GF-D8 (cell line): ENCODE data around the gene STON2.
A peak's percentile ranks its signal among the peaks of the same experiment; 100 is the strongest.
"Not testable (repeated sequence)": the region's sequence is repeated elsewhere in the genome, so short reads cannot be mapped to it uniquely, and the experiment has no call there.

ENCODE experiments used
- DNase-seq: peaks from one replicate; lab custom pipeline; 2025; lab: John Stamatoyannopoulos, UW

The STON2 gene

GRCh38 chr14:81400202-81400678 is at the start of gene STON2:
STON2 (minus strand) TSS chr14:81400324; CDS start chr14:81398382, 1,942 bp downstream.
- DNase-seq = peak; percentile 24

- no peak for DNase-seq
Measured at GRCh38 chr14:81449576-81449975, 49.5 kb upstream of the STON2 start.

- no peak for DNase-seq
Measured at GRCh38 chr14:81449114-81449513, 49.0 kb upstream of the STON2 start.

- no peak for DNase-seq
Measured at GRCh38 chr14:81447021-81447764, 47.1 kb upstream of the STON2 start.

- DNase-seq = no peak
Measured at GRCh38 chr14:81446279-81447007, 46.3 kb upstream of the STON2 start.

- DNase-seq = no peak
Measured at GRCh38 chr14:81441626-81442134, 41.6 kb upstream of the STON2 start.

- DNase-seq = no peak
Measured at GRCh38 chr14:81440041-81440440, 39.9 kb upstream of the STON2 start.

GRCh38 chr14:81437244-81437643 is 37.1 kb upstream of the STON2 start:
- no peak for DNase-seq

GRCh38 chr14:81436296-81437138 is 36.4 kb upstream of the STON2 start:
- DNase-seq = peak; percentile 13

- no peak for DNase-seq
Measured at GRCh38 chr14:81435391-81436295, 35.5 kb upstream of the STON2 start.

- DNase-seq = no peak
Measured at GRCh38 chr14:81435048-81435390, 34.9 kb upstream of the STON2 start.

GRCh38 chr14:81434230-81434629 is 34.1 kb upstream of the STON2 start:
- DNase-seq = no peak

GRCh38 chr14:81433378-81433777 is 33.3 kb upstream of the STON2 start:
- no peak for DNase-seq

- no peak for DNase-seq
Measured at GRCh38 chr14:81432219-81432661, 32.1 kb upstream of the STON2 start.

GRCh38 chr14:81430235-81430634 is 30.1 kb upstream of the STON2 start:
- DNase-seq = no peak

GRCh38 chr14:81429749-81430148 is 29.6 kb upstream of the STON2 start:
- DNase-seq = not testable (repeated sequence)

GRCh38 chr14:81429028-81429427 is 28.9 kb upstream of the STON2 start:
- no peak for DNase-seq

- peak; percentile 67 for DNase-seq
Measured at GRCh38 chr14:81427348-81428058, 27.4 kb upstream of the STON2 start.

GRCh38 chr14:81423504-81423903 is 23.4 kb upstream of the STON2 start:
- peak; percentile 90 for DNase-seq

GRCh38 chr14:81418057-81418790 is 18.1 kb upstream of the STON2 start:
- no peak for DNase-seq
